GM12801 (cell line): Measurements from ENCODE around the gene ARHGAP27.

Experiments
- TF ChIP-seq, protein P1 (sequence below): IDR thresholded peaks from one replicate; pipeline ENCODE4 v1.5.1; 2011; ENCODE audit warnings: control low read depth; ENCODE audit not compliant: insufficient read length; ENCODE audit errors: extremely low read depth

The ARHGAP27 gene

GRCh38 chr17:45394913-45395568, 37.6 kb downstream of the ARHGAP27 start:
- TF ChIP-seq, protein P1, sequence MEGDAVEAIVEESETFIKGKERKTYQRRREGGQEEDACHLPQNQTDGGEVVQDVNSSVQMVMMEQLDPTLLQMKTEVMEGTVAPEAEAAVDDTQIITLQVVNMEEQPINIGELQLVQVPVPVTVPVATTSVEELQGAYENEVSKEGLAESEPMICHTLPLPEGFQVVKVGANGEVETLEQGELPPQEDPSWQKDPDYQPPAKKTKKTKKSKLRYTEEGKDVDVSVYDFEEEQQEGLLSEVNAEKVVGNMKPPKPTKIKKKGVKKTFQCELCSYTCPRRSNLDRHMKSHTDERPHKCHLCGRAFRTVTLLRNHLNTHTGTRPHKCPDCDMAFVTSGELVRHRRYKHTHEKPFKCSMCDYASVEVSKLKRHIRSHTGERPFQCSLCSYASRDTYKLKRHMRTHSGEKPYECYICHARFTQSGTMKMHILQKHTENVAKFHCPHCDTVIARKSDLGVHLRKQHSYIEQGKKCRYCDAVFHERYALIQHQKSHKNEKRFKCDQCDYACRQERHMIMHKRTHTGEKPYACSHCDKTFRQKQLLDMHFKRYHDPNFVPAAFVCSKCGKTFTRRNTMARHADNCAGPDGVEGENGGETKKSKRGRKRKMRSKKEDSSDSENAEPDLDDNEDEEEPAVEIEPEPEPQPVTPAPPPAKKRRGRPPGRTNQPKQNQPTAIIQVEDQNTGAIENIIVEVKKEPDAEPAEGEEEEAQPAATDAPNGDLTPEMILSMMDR = no peak

- TF ChIP-seq, protein P1 = no peak
These were observed 38.1 kb downstream of the ARHGAP27 start for GRCh38 chr17:45394564-45394912.

- TF ChIP-seq, protein P1 = no peak
These were observed 38.6 kb downstream of the ARHGAP27 start for GRCh38 chr17:45394091-45394490.

DNA sequence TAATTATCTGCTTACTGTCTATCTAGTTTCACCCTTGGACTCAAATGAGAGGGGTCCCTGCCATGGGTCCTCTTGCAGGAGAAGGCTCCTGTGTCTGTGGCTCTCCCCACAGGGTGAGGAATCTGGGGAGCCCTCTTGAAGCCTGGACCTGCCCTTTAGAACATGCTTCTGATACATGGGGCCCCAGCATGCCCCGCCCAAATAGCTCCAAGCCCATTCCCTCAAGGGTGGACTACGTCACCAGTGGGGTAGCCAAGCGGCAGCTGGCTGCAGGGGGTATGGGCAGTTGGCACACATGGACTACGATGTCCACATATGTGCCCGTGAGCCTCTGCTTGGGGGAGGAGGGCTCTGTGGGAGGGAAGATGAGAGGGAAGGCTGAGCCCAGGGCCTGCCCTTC, 39.3 kb downstream of the ARHGAP27 start:
- TF ChIP-seq, protein P1 = no peak

DNA sequence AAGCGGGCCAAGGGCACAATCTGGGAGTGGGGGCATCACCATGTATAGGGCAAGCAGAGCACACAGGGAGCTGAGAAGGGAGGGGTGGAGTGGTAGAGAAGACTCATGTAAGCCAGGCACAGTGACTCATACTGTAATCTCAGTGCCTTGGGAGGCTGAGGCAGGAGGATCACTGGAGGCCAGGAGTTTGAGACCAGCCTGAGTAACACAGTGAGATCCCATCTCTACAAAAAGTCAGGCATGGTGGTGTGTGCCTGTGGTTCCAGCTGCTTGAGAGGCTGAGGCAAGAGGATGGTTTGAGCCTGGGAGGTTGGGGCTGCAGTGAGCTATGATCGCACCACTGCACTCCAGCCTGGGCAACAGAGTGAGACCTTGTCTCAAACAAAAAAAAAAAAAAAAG, 40.8 kb downstream of the ARHGAP27 start:
- TF ChIP-seq, protein P1 = no peak

- TF ChIP-seq, protein P1 = no peak
These were observed 41.4 kb downstream of the ARHGAP27 start for GRCh38 chr17:45391291-45391690.

DNA sequence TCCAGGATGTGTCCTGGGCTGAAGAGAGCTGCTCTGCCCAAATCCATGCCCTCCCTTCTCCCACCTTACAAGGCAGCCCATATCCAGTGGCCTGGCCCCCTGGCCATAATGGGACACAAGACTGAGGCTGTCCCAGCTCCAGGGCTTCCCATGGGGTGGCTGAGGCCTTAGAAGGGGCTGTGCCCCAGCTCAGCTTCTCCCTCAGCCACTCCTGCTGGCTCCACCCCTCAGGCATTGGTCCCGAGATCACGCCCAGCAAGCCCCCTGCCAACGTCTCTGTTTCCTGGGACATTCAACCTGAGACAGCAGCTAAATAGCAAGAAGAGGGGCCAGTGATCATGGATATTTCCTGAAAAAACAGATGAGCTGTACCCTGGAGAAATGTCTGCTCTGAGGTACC, 43.3 kb downstream of the ARHGAP27 start:
- TF ChIP-seq, protein P1 = no peak
